Esophagus (tissue), 2 donors: ENCODE data around the gene SCUBE1. TPM values are rescaled to one million over a fixed set of nuclear protein-coding genes. Genes with fewer than 3 reads are reported as not detected.
"Not testable (repeated sequence)": the region's sequence is repeated elsewhere in the genome, so short reads cannot be mapped to it uniquely, and the experiment has no call there.

Experiments used
- H3K27ac ChIP-seq, 2 donors: one replicate each; pipeline ENCODE4 v1.5.1; 2013; ENCODE audit warnings: low read depth in 2 of 2, mild to moderate bottlenecking in 2 of 2, inconsistent platforms in 1 of 2, low read length in 1 of 2, moderate library complexity in 1 of 2
- H3K27me3 ChIP-seq, 2 donors: one replicate each; pipeline ENCODE4 v1.6.1; 2013; ENCODE audit warnings: low read length in 2 of 2, control low read depth in 1 of 2, mild to moderate bottlenecking in 1 of 2; ENCODE audit not compliant: insufficient read depth in 2 of 2, control insufficient read depth in 1 of 2
- H3K36me3 ChIP-seq, 2 donors: one replicate each; pipeline ENCODE4 v1.6.1; 2013; ENCODE audit warnings: low read length in 1 of 2; ENCODE audit not compliant: control insufficient read depth in 2 of 2, insufficient read depth in 2 of 2
- H3K4me1 ChIP-seq, 2 donors: one replicate each; pipeline ENCODE4 v1.6.1; 2013; ENCODE audit warnings: low read length in 1 of 2; ENCODE audit not compliant: control insufficient read depth in 2 of 2, insufficient read depth in 2 of 2
- H3K4me3 ChIP-seq, 2 donors: one replicate each; pipeline ENCODE4 v1.5.1; 2013; ENCODE audit warnings: low read length in 2 of 2, mild to moderate bottlenecking in 2 of 2, low read depth in 1 of 2, moderate library complexity in 1 of 2
- H3K9me3 ChIP-seq, 2 donors: one replicate each; pipeline ENCODE4 v1.6.1; 2013; ENCODE audit warnings: mild to moderate bottlenecking in 2 of 2, low read depth in 1 of 2, low read length in 1 of 2, moderate library complexity in 1 of 2; ENCODE audit not compliant: control insufficient read depth in 2 of 2, insufficient read depth in 1 of 2
- WGBS, 2 donors: extraction: QIAGEN DNeasy Blood & Tissue Kit; methylation state at CpG; one replicate each; pipeline ENCODE4 v1.1.7; 2013; 5-methylcytosine and 5-hydroxymethylcytosine counted together
- polyA plus RNA-seq, 2 donors: library from polyadenylated mRNA; stranded (reverse); fragments of 200-250 nt; gene quantifications; one replicate each; pipeline ENCODE4 v1.2.3, GENCODE V29; 2013
- donor health status: healthy with polysubstance abuse.
- donor health status: Bipolar disorder and iron deficiency.

Gene SCUBE1
- polyA plus RNA-seq, 2 donors: 2.2 to 2.4 TPM

GRCh38 chr22:43363315-43364168, 20.4 kb upstream of the SCUBE1 start:
- H3K27ac ChIP-seq: no peak overlapping the region
- no peaks in the 10 kb centered on the region for H3K36me3 ChIP-seq
- no peaks in the 10 kb centered on the region for H3K9me3 ChIP-seq
- 83 to 84% methylated on average over 27 of the region's 27 CpGs for WGBS, 2 donors
- H3K4me1 ChIP-seq: no peaks in the 10 kb centered on the region
- H3K27me3 ChIP-seq: no peaks in the 10 kb centered on the region
- H3K4me3 ChIP-seq: no peak overlapping the region

GRCh38 chr22:43360576-43360975, 17.4 kb upstream of the SCUBE1 start:
- H3K4me1 ChIP-seq: no peaks in the 10 kb centered on the region
- H3K4me3 ChIP-seq: no peak overlapping the region
- no peaks in the 10 kb centered on the region for H3K9me3 ChIP-seq
- H3K36me3 ChIP-seq: no peaks in the 10 kb centered on the region
- H3K27me3 ChIP-seq: peaks cover 0 to 5% of the 10 kb centered on the region in 2 donors
- no peak overlapping the region for H3K27ac ChIP-seq
- 83 to 84% methylated on average over 9 of the region's 9 CpGs for WGBS, 2 donors

GRCh38 chr22:43356881-43357280, 13.7 kb upstream of the SCUBE1 start:
- Histone ChIP-seq H3K4me1 (no peaks in the 10 kb centered on the region), H3K27ac (no peak overlapping the region), H3K36me3 (no peaks in the 10 kb centered on the region), H3K4me3 (no peak overlapping the region), H3K27me3 (peaks cover 0 to 5% of the 10 kb centered on the region in 2 donors), H3K9me3 (no peaks in the 10 kb centered on the region)
- 90 to 91% methylated on average over 11 of the region's 11 CpGs for WGBS, 2 donors

- H3K4me1 ChIP-seq, H3K9me3 ChIP-seq, H3K27ac ChIP-seq, H3K36me3 ChIP-seq, H3K27me3 ChIP-seq, H3K4me3 ChIP-seq: not testable (repeated sequence)
- 89 to 92% methylated on average over 10 of the region's 10 CpGs for WGBS, 2 donors
Measured at GRCh38 chr22:43355688-43356087, 12.5 kb upstream of the SCUBE1 start.

GRCh38 chr22:43351966-43352345, 8.8 kb upstream of the SCUBE1 start:
- Histone ChIP-seq H3K4me1 (no peaks in the 10 kb centered on the region), H3K9me3 (no peaks in the 10 kb centered on the region), H3K36me3 (no peaks in the 10 kb centered on the region), H3K27me3 (peaks cover 0 to 5% of the 10 kb centered on the region in 2 donors), H3K4me3 (no peak overlapping the region), H3K27ac (no peak overlapping the region)
- WGBS, 2 donors: 37 to 55% methylated on average over 5 of the region's 5 CpGs

- no peaks in the 10 kb centered on the region for H3K9me3 ChIP-seq
- H3K4me3 ChIP-seq: no peak overlapping the region
- no peaks in the 10 kb centered on the region for H3K36me3 ChIP-seq
- H3K27me3 ChIP-seq: no peaks in the 10 kb centered on the region
- WGBS, 2 donors: 87 to 90% methylated on average over 12 of the region's 12 CpGs
- no peak overlapping the region for H3K27ac ChIP-seq
- peaks cover 0 to 2% of the 10 kb centered on the region in 2 donors for H3K4me1 ChIP-seq
Measured at GRCh38 chr22:43349636-43350035, 6.5 kb upstream of the SCUBE1 start.

GRCh38 chr22:43346521-43346929, 3.4 kb upstream of the SCUBE1 start:
- peaks cover 0 to 6% of the 10 kb centered on the region in 2 donors for H3K27me3 ChIP-seq
- H3K36me3 ChIP-seq: no peaks in the 10 kb centered on the region
- no peaks in the 10 kb centered on the region for H3K9me3 ChIP-seq
- H3K4me3 ChIP-seq: no peak overlapping the region
- 10 to 14% methylated on average over 8 of the region's 8 CpGs for WGBS, 2 donors
- peaks cover 0 to 2% of the 10 kb centered on the region in 2 donors for H3K4me1 ChIP-seq
- H3K27ac ChIP-seq: no peak overlapping the region

GRCh38 chr22:43345761-43346301, 2.7 kb upstream of the SCUBE1 start:
- Histone ChIP-seq H3K36me3 (no peaks in the 10 kb centered on the region), H3K9me3 (no peaks in the 10 kb centered on the region), H3K4me1 (peaks cover 0 to 2% of the 10 kb centered on the region in 2 donors), H3K4me3 (no peak overlapping the region), H3K27me3 (peaks cover 0 to 6% of the 10 kb centered on the region in 2 donors), H3K27ac (no peak overlapping the region)
- 73 to 74% methylated on average over 7 of the region's 7 CpGs for WGBS, 2 donors

- Histone ChIP-seq H3K36me3 (no peaks in the 10 kb centered on the region), H3K4me3 (no peak overlapping the region), H3K27ac (no peak overlapping the region), H3K9me3 (no peaks in the 10 kb centered on the region), H3K27me3 (peaks cover 0 to 6% of the 10 kb centered on the region in 2 donors), H3K4me1 (peaks cover 0 to 2% of the 10 kb centered on the region in 2 donors)
- 92 to 94% methylated on average over 7 of the region's 7 CpGs for WGBS, 2 donors
Measured at GRCh38 chr22:43345356-43345755, 2.2 kb upstream of the SCUBE1 start.

- Histone ChIP-seq H3K27me3 (peaks cover 0 to 6% of the 10 kb centered on the region in 2 donors), H3K27ac (no peak overlapping the region), H3K4me1 (peaks cover 0 to 2% of the 10 kb centered on the region in 2 donors), H3K4me3 (no peak overlapping the region), H3K9me3 (no peaks in the 10 kb centered on the region), H3K36me3 (no peaks in the 10 kb centered on the region)
- 54 to 64% methylated on average over 6 of the region's 6 CpGs for WGBS, 2 donors
Measured at GRCh38 chr22:43344520-43344787, 1.3 kb upstream of the SCUBE1 start.
